HG03039 (cell line): ENCODE results near the gene SLC41A1.
"Not testable (repeated sequence)": the region's sequence is repeated elsewhere in the genome, so short reads cannot be mapped to it uniquely, and the experiment has no call there.

Experiments
- ATAC-seq: cut with Tn5 transposase; IDR thresholded peaks from one replicate; pipeline ENCODE4 v1.9.1; 2021; ENCODE audit warnings: mild to moderate bottlenecking, moderate library complexity; ENCODE audit not compliant: unreplicated experiment

SLC41A1 gene

DNA sequence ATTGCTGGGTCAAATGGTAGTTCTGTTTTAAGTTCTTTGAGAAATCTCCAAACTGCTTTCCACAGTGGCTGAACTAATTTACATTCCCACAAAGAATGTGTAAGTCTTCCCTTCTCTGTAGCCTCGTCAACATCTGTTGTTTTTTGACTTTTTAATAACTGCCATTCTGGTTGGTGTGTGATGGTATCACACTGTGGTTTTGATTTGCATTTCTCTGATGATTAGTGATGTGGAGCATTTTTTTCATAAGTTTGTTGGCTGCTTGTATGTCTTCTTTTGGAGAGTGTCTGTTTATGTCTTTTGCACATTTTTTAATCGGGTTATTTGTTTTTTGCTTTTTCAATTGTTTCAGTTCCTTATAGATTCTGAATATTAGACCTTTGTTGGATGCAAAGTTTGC is 10.3 kb upstream of the SLC41A1 start:
- not testable (repeated sequence) for ATAC-seq

DNA sequence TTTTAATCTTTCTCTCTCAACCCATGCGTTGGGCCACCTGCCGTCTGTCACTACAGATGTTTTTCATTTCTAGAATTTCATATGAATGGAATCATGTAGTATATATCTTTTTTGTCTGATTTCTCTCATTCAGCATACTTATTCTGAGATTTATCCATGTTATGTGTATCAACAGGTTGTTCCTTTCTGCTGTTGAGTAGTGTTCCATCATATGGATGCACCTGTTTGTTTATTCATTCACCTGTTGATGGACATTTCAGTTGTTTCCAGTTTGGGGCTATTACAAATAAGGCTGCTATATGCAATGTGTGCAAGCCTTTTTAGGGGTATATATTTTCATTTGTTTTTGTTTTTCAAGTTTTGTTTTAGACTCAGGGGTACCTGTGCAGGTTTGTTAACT is 9.4 kb upstream of the SLC41A1 start:
- ATAC-seq, result no peak

DNA sequence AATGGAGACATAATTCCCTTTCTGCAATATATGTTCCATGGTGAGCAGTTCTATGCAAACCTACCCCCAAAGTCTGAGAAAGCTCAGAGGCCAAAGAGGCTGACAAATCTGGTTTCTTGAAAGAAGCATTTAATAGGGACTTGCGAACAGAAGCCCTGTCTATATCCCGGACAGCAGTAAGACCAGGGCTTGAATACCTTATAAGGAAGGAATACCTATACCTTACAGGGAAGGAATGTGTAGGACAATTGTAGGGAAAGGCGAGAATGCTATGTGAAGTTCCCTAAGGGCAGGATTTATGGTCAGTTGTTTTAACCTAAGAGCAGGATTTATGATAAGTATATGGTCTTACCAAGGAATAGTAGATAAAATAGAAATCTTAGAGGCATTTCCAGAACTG is 5.0 kb upstream of the SLC41A1 start:
- no peak for ATAC-seq

DNA sequence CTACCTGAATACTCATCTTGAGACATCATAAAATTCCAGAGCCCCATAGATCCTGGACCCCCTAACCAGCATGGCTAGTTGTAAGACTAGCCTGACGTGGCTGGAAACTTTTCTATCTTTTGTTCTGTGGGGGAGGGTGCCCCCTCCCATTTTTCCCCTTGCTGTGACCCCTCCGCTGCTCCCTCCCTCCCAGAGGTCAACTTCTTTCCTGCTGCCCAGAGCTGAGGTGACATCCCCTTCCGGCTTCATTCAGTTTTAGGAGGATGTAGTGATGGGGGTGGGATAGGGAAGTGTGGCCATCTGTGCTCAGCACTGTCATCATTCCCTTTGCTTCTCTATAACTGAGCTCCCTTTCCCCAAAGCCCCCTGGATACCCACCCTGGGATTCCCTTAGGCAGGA is 4.4 kb upstream of the SLC41A1 start:
- no peak for ATAC-seq

DNA sequence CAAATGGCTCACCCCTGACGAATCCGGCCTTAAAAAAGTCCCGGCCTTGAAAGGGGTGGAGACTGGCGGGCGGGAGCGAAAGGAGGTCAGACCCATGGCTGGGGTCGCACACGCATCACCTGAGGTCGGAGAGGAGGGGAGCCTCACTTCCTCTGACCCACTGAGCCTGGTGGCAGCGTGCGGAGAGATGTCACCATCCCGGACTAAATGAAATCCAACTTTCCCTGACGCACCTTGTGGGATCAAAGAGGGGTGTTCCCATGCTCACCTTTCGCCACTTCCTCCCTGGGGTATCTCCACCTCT is 709 bp upstream of the SLC41A1 start:
- ATAC-seq, result no peak

DNA sequence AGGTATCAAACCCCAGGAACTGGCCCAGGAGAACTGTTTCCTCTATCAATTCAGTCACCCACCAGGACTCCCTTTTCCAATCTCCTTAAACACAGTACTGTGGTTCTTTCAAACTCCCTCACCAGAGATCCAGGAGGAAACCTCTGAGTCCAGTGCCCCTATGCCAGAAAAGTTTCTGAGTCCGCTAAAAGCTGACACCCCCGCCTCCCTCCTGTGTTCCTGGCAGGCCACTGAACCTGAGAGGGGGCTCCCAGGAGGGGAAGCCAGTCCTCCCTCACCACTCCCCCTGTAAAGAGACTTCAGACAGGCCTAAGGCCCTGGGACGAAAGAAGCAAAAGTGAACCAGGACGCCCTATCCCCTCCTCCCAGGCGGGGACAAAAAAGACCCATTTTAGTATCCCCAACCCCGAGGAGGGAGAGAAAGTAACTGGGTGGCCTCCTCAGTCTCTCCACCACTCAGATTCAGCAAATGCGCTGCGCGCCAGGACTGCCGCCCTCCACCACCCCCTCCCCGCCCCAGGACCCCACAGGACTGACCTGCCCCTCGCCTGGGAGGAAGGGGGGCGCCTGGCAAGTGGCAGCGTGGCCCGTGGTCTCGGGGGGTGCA is 624 bp downstream of the SLC41A1 start:
- ATAC-seq, result no peak

DNA sequence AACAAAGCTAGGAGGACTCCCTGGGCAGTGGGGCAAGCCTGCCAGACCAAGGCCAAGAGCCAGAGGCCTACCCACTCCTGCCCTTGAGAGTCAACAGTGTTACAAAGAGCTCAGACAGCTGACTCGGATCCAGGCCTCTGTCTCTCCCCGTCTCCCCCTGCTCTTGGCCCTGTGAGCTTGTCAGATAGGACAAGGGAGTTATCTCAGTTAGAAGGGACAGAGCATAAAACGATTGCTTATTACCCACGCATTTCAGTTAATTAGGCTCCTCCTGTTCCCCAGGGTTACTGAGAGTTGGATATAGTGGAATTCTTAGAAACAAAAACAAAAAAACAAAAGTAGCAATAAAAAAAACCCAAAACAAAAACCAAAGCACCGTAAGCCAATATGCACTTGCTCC is 1.3 kb downstream of the SLC41A1 start:
- no peak for ATAC-seq

DNA sequence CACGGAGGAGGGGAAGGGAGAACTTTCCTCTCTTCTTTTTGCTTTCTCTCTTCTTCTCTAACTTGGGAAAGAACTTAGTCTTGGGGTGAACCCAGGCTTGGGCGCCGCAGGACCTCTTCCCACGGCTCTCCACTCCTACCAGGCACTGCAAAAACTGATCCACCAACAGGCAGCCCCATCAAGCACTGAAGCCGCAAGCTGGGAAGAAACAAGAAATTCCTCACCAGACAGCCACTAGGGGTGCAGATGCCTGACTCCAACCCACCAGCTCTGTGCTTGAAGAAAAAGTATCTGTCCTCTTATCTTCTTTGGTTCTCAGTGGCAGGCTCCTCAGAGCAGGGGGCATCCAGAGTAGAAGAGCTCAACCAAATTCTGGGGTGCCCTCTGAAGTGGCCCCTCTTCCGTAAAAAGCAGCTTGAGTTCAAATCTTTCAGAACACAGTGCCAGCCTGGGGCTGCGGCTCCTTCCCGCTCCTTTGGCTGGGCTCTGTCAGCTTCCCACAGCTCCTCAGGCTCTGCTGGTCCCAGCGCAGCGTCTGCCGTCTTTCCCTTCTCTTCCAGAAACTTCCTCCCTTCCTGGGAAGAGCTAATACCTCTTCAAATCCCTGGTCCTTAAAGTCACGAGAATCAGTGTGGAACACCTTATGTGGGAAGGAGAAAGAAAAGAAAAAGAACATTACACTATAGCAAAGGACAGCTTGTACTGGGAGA is 2.4 kb downstream of the SLC41A1 start:
- ATAC-seq, result no peak

DNA sequence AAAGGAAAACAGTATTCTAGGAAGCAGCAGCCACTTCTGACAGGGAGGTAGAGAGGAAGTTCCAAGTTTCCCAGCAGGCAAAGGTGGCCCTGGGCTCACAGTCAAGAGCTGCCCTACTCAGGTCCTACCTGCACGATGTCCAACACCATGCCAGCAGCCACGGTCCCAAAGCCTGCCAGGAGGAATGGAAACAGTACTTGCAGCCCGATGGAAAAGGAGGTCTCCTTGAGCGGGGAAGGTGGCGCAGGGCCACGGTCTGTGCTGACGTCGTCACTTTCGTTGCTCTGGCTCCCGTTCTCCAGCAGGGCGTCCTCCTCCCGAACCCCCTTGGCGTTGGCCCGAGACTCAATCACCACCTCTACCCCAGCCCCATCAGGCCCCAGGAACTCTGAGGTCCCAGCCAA is 3.1 kb downstream of the SLC41A1 start:
- no peak for ATAC-seq

DNA sequence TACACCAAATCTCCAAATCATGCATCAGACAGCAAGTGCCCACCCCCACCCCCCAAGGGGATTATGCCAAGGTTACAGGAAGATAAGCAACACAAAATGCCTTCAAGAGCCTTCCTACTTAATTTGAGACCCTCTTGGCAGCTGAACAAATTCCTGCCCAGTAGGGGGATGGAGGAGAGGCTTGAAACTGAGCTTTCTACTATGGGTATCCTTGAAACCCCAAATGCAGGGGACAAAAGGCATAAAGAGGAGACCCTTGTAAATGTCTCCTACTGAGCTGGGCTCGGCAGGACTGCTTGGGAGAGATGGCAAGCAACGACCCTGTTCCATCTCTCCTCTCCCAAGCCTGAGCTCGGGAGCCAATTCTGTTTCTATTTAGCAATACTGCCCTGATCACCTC is 3.5 kb downstream of the SLC41A1 start:
- no peak for ATAC-seq

DNA sequence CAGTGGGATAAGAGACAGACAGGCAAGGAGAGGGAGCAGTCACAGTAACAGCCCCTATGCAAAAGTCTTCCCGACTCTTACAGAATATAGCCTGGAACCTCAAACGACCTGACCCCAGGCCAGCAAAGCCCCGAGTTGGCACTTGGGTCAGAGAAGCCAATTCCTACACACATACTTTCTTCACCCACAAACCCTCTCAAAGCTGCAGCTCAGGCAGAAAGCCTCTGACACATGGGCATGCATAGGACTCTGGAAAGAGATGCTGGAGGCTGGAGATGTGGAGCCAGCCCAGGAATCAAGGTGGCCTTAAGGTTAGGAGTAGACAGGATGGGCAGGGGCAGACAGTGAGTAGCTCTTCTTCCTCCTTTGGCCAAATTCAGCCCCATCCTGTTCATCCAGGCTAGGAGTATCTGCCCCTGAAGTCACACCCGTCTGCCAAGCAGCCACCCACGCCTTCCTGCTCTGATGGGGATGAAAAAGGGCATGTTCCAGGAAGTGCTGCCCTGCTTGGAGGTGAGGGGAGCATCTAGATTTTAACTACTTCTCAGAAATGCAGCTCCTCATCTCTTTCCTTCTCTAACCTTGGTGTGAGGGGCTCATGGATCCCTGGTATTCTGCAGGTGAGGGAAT is 7.8 kb downstream of the SLC41A1 start:
- ATAC-seq, result no peak

DNA sequence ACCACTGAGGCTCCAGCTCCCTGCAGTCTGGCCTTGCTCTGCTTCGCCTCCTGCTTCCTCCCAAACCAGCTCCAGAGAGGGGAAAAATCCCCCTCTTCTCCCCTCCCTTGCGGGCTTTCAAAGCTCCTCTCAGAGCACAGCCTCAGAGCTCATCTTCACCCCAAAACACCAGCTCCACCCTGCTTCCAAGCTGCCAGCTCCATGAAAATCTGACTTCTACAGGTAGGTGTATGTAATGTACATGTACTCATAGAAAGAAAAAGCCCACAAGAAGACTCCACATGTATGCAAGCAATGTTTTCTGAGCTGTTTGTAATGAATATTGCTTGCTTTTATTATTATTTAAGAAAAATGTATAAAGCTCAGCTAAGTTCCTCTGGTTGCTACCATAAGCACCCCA is 8.4 kb downstream of the SLC41A1 start:
- ATAC-seq, result no peak

DNA sequence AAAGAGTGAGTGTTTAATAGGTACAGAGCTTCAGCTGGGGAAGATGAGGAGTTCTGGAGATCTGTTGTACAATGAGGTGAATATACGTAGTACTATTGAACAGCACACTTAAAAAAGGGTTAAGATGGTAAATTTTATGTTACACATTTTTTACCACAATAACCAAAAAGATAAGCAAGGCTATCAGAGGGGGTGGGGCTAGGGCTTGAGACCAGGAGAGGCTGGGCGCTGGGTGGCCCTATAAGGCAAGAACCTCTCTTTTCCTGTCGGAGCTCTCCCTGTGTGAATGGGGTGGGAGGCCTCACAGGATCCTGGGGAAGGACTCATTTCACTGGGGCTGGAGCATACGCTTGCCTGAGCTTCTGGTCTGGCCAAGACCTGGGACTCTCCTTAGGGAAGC is 9.0 kb downstream of the SLC41A1 start:
- ATAC-seq, result no peak

DNA sequence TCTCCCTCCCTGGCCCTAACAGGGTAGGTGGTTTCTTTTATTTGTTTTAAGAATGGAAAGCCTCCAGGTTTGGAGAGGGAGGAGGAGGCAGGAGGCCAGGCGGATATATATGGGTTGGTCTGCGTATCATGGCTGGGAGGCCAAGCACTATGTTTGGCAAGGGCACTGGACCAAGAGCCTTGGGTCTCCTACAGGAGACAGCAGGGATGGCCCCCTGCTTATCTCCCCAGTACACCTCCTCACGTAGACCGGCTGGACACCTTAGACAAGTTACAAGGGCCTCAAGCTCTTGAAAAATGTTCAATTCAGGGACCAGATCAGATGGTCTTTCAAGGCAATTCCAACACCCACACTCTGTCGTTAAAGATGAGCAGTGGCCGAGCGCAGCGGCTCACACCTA is 10.9 kb downstream of the SLC41A1 start:
- ATAC-seq, result no peak

DNA sequence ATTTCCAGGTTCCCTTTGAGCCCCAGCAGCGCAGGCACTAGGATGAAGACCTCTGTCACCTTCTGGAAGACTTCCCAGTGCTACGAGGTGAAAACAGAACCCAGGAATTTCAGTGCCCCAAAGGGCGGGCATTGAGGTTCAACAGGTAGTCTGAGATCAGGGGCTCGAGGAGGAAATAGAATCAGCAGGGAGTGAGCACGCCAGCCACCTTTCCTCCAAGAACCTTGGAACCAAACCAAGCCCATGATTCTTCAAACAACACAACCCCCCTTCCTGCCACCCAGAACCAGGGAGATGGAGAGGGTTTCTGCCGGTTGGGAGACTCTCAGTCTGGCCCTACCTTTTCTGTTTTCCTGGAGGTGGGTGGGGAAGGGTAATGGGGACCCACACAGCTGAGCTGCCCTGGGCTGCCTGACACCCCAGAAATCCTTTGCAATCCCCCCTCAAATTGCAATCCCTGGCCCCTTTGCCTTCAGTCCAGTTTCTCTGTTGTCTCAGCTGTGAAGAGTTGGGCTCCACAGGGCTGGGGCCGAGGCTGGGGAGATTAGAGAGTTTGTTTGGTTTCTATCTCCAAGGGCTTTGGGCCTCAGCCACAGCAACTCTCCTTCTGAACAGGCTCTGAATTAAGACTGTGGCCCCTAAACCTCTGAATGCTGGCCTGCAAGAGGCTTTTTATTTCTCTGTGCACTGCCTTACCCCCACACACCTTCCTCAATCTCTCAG is 11.9 kb downstream of the SLC41A1 start:
- no peak for ATAC-seq

DNA sequence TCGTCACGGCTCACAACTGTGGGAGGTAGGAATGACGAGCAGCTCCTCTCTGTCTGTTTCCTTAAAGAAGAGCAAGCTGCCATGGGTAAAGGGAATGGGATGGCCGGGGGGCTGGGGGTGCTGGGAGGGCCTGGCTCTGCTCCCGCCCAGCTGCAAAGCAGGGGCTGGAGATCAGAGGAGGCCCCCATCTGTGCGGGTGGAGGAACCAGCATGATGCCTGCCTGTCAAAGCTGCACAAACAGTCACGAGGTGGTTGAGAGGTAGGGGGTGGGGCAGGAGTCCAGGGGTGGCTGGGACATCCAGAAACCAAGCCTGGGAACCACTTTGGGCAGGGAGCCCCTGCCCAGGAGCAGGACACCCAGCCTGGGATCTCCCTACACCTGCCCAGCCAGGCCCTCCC is 12.6 kb downstream of the SLC41A1 start:
- ATAC-seq, result no peak

DNA sequence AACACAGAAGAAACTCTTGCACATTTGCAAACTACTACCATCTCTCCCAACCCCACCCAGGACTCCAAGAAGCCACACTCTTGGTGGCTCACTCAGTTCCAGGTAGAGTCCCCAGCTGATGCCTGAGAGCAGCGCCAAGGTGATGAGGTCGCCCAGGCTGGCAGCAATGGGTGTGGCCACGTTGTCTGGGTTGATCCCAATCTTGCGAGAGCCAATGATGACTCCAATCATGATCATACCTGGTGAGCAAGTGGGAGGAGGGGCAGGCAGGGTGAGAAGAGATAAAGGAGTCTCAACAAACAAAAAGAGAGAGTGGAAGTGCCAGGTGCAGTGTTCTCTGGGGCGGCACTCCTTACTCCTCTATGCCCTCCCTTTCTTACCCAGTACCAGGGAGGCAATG is 14.4 kb downstream of the SLC41A1 start:
- ATAC-seq, result no peak

DNA sequence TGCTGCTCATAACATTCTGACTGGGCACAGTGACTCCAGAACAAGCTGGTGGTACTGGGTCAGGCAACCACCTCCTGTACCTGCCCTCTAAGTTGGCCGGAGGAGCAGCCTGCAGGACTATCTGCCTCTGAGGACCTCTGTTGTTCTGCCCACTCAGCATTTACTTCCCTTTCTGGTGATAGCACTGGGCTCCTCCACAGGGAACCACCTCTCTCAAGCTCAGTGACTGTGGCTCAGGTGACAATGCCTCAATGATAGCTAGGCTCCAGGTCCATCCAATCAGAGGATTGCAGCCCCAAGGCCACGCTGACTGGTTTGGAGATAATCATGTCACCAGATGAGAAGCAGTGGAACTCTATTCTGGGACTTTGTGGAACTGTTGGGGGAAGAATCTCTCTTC is 15.8 kb downstream of the SLC41A1 start:
- no peak for ATAC-seq

DNA sequence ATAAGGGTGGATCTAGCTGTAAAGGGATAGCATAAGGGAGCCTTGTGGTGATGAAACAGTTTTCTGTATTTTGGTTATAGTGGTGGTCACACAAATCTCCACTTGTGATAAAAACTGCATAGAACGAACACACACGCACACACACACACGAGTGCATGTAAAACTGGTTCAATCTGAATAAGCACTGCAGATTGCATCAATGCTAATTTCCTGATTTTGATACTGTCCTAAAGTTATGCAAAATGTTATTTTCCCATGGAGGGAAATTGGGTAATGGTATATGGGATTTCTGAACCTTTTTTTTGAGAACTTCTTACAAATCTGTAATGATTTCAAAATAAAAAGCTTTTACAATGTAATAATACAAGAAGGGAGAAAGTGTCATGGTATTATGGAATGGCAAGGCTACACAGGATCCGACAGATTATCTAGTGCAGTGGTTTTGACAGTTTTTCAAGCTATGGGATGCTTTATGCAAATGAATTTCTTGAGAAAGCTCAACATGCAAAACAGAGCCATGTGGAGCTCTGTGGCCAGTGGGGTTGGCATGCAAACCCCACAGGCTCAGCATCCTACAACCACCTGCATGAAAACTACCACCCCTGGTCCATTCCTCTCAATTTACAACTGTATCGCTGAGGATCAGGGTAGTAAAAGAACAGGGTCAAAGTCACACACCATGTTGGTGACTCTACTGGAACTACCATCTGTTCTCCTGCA is 18.8 kb downstream of the SLC41A1 start:
- no peak for ATAC-seq

DNA sequence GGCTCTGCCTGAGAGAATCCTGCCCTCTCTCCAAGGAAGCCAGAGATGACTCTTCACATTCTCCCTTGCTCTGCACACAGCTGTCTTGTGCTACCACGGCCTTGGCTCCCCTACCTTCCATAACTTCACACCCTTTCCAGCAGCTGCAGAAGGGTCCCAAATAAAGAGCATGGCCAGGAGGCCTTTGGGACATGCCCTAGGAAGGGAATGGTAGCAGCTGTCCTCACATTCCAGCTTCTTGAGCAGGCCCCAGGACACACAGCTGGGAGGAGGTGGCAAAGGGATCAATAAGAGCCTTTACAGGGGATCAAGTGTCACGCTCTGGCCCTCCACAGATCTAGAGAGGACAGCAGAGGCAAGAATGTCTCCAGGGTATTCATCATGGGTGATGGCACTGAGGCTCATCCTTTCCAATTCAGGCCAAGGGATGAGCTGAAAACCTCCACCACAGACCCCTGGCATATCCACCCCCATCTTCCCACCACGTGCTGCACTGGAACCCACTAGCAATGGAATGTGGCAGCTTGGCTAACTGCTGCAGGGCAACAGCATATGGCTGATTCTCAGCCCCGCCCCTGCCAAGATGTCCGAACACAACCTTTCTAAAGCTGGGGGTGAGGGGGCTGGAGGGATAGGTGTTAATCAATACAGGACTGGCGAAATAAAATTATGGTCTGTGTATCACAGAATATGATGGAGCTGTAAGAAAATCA is 19.9 kb downstream of the SLC41A1 start:
- ATAC-seq, result no peak

DNA sequence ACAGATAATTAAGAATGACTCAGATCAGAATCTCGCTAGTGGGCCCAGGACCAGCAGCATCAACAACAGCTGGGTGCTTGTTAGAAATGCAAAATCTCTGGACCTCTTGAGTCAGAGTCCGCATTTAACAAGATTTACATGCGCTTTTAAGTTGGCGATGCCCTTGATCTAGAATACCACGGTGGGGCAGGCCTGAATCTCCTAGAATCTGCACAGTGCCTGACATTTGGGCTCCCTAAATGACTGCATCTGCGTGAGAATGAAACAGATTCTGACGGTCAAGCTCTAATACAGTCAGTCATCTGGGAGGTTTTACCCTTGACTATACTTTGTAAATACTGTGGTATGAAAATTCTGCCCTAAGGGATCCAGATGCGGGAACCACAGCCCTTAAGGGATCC is 20.5 kb downstream of the SLC41A1 start:
- ATAC-seq, result peak; percentile 53
